ENCODE results near the gene TSTD2.

GRCh38 chr9:97556036-97556720 lies 77.0 kb downstream of the TSTD2 start:
- TF ChIP-seq CTCF (conservative IDR thresholded peaks at IDR 0.05 in 1 of 2, IDR thresholded peaks at IDR 0.05 in 1 of 2; ENCODE audit: extremely low read depth in 1 of 2, insufficient read depth in 1 of 2, low read depth in 1 of 2, low read length in 2 of 2) (no peak), EZH2 (IDR thresholded peaks at IDR 0.05; ENCODE audit: borderline replicate concordance, low read length) (no peak)

Data from mammary epithelial cell (primary cell).